LNCAP (cell line): Measurements from ENCODE around the gene RASAL1.

Experiments
- CTCF ChIP-seq: fragments of 450-650 bp; IDR thresholded peaks from 2 replicates; pipeline ENCODE4 v1.5.1; 2017; ENCODE audit warnings: mild to moderate bottlenecking

The RASAL1 gene

GRCh38 chr12:113135178-113136127 is at the start of gene RASAL1:
Gene RASAL1, minus strand, starts transcription at chr12:113135761. Its CDS starts 299 bp downstream, at chr12:113135462.
- peak; percentile 54 for TF ChIP-seq CTCF

GRCh38 chr12:113184900-113185179 is 49.3 kb upstream of the RASAL1 start:
- TF ChIP-seq CTCF = no peak

- no peak for TF ChIP-seq CTCF
Measured at GRCh38 chr12:113184098-113184899, 48.7 kb upstream of the RASAL1 start.

GRCh38 chr12:113183030-113183589 is 47.5 kb upstream of the RASAL1 start:
- no peak for TF ChIP-seq CTCF

- TF ChIP-seq CTCF = no peak
Measured at GRCh38 chr12:113181975-113182374, 46.4 kb upstream of the RASAL1 start.

GRCh38 chr12:113180333-113180732 is 44.8 kb upstream of the RASAL1 start:
- no peak for TF ChIP-seq CTCF

GRCh38 chr12:113179023-113179422 is 43.5 kb upstream of the RASAL1 start:
- no peak for TF ChIP-seq CTCF
